HG02840 (cell line): ENCODE data around the gene OR5M10.
"Not testable (repeated sequence)": the region's sequence is repeated elsewhere in the genome, so short reads cannot be mapped to it uniquely, and the experiment has no call there.

ENCODE experiments used
- ATAC-seq: cut with Tn5 transposase; IDR thresholded peaks from one replicate; pipeline ENCODE4 v1.9.1; 2021; ENCODE audit warnings: mild to moderate bottlenecking, moderate library complexity, moderate number of reproducible peaks; ENCODE audit not compliant: unreplicated experiment, low FRiP score

Gene OR5M10

DNA sequence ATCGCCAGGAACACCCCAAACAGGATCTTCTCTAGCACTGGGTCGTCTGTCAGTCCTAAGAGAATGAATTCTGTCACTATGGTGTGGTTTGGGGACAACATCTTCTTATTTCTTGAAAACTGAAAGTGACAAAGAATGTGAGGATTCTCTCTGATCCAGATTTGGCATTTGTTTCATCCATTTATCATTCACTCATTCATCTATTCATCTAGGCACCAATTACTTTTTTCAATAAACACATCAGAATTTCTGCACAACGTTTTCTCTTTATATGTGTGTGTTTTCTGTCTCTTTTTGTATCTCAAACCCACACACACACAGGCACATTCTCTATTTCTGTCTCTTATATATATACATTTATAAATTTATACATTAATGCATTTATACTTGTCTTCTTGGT, at the start of gene OR5M10:
Gene OR5M10, minus strand, starts transcription at position 101 of the 400 bp plus-strand sequence. Its CDS starts 0 bp downstream, at position 101.
- ATAC-seq, result no peak

DNA sequence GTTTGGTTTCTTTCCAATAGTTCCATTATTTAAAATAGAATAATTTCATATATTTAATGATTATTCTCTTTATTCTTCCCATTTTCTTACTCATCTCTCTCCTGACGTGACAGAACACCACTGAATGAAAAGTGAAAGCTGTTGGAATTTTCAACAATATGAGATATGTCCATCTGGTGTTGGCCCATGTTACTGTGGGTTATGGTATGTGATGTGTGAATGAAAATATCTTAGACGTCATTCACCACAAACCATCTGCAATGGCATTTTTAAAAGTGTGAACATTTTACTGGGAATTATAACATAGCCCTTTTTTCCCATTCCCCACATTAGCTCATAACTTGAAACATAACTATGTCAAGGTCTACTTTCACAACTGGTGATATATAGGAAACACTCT, 48.4 kb upstream of the OR5M10 start:
- ATAC-seq, result no peak

DNA sequence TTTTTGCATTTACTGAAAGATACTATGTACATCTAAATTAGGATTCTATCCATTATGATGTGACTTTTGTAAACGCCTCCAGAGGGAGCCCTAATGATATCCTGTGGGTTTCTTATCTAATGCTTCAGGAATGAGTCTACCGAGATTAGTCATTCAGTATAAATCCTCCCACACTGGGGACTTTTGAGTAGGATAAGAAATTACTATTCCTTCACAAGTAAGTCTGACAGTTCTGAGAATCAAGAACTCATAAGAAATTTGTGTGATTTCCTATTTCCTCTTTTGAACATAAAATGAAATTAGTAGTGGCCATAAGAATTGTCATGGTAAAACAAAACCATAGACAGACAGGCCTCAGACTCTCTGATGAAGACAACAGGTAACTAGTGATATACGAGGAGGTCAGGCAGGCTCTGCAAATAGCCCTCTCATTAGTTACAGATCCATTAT, 47.2 kb upstream of the OR5M10 start:
- ATAC-seq, result no peak

DNA sequence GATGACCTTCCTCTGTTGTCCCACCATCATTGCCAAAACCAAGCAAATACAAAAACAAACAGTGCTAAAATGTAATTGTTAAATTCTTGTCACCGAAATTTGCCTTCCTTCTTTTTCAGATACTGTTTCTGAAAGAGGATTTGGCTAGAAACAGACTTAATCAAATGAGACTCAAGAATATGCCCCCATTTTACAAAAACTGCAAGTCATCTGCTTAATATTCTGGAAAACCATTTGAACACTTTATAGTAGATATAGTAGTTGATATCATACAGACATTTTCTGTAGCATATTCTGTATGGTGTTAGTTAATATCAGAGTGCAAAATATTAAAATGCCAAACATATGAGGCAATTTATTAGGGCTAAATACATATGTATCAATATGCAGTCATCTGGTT, 33.7 kb upstream of the OR5M10 start:
- ATAC-seq, result no peak

DNA sequence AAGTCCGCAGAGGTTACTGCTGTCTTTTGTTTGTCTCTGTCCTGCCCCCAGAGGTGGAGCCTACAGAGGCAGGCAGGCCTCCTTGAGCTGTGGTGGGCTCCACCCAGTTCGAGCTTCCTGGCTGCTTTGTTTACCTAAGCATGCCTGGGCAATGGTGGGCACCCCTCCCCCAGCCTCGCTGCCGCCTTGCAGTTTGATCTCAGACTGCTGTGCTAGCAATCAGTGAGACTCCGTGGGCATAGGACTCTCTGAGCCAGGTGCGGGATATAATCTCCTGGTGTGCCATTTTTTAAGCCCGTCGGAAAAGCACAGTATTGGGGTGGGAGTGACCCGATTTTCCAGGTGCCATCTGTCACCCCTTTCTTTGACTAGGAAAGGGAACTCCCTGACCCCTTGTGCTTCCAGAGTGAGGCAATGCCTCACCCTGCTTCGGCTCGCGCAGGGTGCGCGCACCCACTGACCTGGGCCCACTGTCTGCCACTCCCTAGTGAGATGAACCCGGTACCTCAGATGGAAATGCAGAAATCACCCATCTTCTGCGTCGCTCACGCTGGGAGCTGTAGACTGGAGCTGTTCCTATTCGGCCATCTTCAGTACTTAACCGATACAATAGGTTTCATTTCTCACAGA, 14.7 kb upstream of the OR5M10 start:
- ATAC-seq, result not testable (repeated sequence)

DNA sequence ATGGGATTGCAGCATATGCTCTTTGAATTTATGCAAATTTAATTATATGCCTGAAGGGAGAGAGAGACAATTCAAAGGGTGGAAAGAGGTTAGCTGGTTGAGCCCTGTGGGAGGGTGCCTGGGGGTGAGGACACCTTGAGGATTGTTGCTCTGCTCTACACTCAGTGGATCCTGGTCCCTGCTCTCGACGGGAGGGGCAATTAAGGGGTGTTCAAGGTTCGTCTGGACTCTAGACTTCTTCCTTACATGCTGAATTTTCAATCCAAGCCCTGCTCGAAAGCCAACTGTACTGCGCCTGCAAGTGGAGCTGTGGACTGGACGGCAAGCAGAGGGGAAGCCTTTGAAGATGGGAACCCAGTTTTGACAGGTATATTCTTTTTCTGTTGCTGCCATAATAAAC, 18.9 kb downstream of the OR5M10 start:
- ATAC-seq, result no peak

DNA sequence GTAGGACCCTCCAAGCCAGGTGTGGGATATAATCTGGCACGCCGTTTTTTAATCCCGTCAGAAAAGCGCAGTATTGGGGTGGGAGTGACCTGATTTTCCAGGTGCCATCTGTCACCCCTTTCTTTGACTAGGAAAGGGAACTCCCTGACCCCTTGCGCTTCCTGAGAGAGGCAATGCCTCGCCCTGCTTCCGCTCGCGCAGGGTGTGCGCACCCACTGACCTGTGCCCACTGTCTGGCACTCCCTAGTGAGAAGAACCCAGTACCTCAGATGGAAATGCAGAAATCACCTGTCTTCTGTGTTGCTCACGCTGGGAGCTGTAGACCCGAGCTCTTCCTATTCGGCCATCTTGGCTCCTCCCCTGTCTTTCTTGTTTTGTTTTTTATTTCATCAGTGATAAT, 22.8 kb downstream of the OR5M10 start:
- not testable (repeated sequence) for ATAC-seq

DNA sequence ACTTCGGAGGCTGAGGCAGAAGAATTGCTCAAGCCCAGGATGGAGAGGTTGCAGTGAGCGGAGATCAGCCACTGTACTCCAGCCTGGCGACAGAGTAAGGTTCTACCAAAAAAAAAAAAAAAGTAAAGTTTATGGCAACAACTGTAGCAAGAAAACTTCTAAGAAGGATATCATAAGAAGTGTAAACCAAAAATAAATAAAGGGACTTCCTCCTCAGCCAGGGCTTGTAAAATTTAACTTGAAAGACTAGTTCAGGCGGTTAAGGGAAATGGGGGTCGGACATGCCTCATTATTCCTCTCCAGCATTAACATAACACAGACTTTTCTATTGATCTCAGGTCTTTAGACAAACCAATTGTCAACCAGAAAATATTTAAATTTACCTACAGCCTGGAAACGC, 32.0 kb downstream of the OR5M10 start:
- ATAC-seq, result no peak

DNA sequence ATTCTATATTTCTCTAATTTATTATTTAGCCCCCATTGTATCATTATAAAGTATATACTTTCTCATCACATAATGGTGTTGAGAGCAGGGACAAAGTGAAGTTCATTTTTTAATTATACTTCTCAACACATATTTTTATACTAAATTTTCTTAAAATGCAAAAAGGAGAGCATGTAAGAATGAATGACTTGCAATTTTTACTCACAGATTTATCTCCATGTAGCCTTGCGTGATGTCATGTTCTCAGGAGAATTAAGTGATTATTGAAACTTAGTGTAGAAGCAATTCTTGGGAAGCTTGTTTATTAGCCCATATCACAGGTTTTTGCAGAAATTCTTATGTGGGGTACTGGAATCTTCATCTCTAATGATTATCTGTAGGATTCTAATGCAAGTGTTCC, 33.8 kb downstream of the OR5M10 start:
- ATAC-seq, result no peak

DNA sequence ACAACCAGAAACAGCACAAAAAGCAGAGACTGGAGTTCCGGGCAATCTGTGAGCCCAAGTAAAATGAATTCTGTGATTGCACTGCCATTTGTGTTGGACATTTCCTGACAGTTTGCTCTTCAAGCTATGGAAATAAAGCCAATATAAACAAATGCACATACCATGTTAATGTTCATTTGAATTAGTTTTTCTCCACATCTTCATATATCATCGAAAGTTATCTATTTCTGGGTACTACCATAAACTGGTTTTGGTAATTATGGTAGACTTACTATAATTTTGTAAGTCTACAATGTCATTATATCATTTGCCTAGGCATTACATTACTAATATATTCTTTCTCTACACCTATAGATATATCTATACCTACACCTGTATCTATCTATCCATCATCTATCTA, 34.4 kb downstream of the OR5M10 start, which contains the start of gene OR5M11:
Gene OR5M11, minus strand, starts transcription at position 101 of the 400 bp plus-strand sequence. Its CDS starts 0 bp downstream, at position 101.
- ATAC-seq, result no peak

DNA sequence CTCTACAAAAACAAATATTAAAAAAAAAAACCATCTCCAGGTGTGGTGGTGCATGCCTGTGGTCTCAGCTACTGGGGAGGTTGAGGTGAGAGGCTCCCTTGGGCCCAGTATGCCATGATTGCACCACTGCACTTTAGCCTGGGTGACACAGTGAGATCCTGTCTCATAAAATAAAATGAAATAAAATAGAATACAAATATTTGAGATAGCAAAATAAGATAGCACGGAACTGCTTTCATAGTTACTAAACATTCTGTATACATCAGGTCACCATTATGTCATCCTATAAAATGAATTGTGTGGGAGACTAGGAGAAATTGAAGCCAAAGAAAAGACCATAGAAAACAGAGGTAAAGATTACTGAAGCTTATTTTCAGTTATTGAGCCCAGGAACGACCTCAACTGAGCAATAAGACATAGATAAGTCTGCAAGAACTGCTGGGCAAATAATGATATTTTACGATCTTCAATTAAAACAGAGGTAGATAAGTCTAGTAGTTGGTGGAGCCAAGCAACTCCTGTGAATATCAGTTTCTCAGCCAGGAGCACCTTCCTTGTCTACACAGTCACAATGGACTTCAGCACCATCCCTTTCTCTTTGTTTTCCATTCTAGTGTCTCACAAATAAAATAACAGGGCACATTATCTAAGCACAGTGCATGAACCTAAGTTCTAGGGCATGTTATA, 44.3 kb downstream of the OR5M10 start:
- no peak for ATAC-seq

DNA sequence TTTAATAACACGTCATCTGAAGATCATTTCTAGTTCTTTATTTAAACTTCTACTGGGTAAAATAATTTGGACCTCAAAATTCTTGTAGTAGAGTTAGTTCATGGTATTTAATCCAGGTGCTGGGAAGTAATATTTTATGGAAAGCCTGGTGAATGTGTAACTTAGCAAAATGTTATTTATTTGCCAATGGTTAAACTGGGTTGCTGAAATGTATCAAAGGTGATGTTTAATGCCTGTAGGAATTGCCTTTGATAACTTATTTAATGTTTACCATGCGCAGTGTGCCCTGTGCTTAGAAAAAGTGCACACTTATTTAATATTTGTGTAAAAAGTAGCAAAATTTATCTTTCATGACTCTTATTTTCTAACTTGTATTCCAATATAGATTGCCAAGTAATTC, 45.7 kb downstream of the OR5M10 start:
- no peak for ATAC-seq
